HG03520 (cell line): Measurements from ENCODE around the gene DPYSL3.

Experiments used
- ATAC-seq: cut with Tn5 transposase; IDR thresholded peaks from one replicate; pipeline ENCODE4 v1.9.1; 2021; ENCODE audit warnings: mild to moderate bottlenecking, moderate library complexity; ENCODE audit not compliant: unreplicated experiment

Gene DPYSL3

DNA sequence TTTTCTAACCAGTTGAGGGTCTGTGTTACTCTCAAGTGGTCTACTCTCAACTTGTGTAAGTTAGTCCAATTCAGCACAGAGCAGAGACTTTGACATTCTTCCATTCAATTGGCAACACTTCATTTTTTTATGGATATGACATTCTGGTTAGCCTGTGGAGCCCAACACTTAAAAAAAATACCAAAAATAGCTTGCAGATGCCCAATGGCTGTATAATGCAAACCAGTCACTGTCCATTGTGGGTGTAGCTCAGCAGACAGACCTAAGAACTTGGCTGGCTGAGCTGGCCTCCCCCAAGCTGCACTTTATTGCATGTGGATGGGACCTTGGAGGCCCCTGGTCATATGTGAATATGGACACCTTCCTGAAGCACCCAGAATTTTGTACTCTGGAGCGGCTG lies 103.2 kb downstream of the DPYSL3 start:
- ATAC-seq = no peak

DNA sequence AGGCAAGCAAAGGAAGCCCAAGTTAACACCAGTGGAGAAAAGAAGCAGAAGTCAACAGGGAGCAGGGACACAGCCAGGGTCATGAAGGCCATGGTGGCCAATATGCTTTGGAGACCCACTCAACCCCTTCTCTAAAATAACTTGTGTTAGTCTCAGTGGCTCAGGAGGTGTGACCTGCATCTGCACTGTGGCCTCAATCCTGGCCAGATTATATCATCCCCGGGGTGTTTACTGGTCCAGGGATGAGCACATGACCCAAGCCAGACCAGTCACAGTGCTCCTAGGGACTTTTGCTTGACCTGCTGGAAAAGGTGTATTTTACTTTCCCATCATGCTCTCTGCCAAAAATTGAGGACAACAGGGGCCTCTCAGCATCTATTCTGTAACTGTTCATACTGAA lies 105.2 kb downstream of the DPYSL3 start:
- ATAC-seq = peak; percentile 19

DNA sequence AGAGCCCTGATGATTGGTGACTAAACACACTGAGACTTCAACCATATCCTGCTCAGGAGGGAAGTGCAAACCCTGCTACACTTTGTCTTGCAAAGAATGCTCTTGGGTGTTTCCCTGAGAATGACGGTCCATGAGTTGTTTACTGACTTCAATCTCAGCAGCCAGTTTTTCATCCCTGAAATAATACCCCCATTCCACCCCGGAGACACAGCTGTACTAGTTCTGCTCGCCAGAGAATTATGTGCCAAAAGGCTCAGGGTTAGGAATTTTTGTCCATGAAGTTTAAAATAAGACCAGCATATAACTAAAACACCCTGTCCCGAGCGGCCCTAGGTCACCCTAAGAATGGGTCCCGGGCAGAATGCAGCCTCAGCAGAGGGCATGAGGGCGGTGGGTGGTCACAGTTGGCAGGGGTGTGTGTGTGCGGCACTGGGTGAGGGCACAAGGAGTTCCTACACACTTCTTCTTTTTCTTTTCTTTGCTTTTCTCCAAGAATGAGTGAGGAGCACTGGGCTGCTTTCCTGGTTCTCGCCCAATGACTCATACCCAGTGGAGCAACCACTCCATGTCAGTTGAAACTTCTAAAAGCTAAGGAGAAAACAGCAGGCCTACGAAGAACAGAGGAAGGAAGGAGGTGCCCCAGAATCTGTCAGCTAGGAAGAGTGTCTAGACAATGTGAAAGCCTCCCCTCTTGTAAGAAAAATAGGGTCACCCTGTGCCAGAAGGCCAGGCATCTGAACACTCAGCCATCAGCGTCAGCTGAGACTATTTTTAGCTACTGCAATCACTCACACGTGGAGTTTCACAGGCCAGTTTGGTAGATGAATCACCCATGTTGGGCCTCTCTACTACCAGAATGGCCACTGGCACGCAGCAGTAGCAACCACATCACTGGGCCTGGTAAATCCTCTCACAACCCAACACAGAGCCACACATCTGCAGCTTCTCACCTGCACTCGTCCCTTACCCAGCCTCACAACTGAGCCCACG lies 105.9 kb downstream of the DPYSL3 start:
- peak; percentile 92 for ATAC-seq

DNA sequence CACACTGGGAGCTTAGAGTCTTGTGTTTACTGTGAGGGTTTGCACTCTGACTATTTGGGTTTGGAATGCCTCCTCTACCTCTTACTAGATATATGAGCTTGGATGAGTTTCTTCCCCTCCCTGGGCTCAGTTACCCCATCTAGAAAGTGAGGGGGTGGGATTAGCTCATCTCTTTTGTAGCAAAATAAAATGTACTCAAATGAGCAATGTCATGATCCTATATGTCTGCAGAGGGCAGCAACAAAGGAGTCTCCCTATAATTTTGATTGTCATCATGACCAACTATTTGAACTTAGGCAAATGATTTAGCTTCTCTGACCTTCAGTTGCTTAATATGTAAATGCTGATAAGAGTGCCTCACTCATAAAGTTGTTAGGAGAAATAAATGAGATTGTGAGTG lies 109.0 kb downstream of the DPYSL3 start:
- no peak for ATAC-seq

DNA sequence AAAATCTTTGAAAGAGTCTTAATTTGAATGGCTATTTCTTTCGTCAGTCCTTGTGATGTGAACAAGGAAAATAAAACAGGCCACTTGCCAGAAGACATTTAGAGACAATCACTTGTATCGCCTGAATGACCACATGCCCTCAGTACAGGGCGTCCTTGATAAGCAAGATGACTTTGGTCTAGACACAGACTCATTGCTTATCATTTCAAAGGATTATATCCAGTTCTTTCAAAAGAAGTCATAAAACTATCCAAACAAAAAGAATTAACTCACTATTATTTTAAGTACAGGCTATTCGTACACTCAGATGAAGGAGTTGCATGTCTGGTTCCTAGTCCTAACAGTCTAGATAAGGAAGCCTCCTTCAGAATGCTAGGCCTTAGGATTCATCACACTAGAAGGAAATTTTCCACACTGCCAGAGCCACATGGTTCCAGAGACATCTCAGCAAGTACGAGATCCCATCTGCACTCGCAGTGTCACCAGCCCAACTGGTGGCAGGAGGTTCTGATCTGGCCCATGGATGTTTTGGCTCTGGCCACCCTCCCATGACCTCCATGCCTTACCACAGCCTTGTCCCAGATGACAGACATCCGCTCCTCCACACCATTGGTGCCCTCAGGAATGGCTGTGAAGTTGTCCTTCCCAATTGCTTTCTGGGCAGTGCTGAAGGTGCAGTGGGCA lies 109.6 kb downstream of the DPYSL3 start:
- no peak for ATAC-seq

DNA sequence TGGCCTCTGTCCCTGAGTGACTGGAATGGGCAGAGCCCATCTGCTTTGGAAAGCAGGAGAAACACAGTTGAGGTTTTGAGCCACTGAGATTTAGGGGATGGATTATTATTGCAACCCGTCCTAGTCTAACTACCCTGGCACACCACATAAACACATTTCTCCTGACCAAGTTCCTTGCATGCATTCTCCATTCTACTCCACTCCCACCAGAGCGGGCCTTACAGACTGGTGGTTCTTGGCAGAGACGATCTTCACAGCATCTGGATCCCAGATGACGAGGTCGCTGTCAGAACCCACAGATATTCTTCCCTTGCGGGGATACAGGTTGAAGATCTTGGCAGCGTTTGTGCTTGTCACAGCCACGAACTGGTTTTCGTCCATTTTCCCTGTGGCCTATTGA lies 111.0 kb downstream of the DPYSL3 start:
- ATAC-seq = no peak

DNA sequence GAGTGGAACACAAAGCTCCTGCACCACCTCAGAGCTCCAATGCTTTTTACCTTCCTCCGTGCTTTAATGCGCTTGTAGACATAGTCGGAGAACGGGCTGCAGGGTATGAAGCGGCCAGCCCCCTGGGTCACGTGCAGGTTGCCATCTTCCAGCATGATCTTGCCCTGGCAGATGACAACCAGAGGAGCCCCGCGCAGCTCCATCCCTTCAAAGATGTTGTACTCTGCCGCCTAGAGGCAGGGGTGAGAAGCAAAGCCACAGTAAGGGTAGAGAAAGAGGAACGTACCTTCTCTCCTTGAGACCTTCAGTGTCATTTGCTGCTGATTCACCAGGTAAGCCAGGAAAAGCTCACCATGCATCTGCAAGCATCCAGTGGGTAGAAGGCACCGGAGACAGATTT lies 112.3 kb downstream of the DPYSL3 start:
- no peak for ATAC-seq

DNA sequence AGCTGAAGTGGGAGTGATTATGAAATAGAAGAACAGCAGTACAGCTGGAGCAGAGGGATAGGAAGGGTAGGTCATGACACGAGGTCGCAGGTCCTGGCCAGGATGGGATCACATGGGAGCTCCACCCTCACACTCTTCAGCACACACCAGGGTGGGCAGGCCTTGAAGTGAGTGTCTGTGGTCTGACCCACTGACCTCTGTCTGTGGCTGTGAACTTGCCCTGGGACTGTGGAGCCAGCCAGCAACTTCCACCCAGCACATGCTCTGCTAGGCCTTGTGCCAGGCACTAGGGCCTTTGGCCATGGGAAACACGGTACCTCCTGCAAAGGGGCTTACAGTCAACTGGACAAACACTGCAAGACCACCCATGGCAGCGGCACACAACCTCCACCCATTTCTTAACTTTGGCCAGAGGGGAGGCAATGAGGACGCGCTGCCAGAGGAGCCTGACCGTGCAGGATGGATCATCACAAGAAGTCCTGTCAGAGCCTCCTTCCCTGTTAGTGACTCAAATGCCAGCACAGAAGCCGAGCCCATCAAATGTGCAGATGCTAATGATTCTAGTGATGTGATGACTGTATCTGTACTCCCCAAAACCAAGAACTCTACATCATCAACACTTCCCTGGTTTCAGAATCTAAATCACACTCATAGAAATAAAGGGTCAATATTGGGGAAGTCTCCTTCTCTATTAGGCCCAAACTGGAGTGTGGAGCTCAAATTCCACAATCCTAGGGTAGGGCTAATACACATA lies 113.6 kb downstream of the DPYSL3 start:
- ATAC-seq = no peak

DNA sequence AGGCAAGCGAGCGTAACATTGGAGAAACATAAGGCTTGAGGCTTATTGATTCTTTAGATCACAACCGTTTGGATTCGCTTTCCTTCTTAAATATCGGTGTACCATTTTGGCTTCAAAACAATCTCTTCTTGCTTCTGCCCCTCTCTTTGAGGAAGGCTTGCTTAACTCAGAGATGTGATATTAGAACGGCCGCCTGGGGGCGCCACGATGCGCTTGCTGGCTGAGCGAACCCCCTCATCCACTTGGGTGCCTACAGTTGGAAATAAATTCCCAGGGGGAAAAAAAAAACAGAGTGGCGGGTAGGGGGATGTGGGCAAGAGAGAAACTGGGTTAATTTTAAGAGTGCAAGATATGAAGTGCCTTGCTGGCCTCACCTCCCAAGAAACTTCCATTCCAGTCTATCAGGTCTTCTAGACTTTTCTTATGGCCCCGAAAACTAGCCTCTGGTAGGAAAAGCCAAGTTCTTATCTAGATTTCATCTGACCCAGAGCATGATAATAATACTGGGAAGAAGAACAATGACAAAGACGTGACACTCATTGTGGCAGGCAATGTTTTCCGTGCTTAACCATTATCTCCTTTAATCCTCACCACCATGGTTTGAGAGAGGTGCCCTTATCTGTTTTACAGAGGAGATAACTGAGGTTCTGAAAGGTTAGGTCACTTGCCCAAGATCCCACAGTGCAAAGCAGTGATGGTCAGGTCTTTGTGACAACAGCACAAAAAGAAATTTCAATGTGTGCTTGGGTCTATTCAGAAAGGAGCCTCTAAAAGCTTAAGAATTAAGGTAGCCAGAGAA lies 115.8 kb downstream of the DPYSL3 start:
- no peak for ATAC-seq

DNA sequence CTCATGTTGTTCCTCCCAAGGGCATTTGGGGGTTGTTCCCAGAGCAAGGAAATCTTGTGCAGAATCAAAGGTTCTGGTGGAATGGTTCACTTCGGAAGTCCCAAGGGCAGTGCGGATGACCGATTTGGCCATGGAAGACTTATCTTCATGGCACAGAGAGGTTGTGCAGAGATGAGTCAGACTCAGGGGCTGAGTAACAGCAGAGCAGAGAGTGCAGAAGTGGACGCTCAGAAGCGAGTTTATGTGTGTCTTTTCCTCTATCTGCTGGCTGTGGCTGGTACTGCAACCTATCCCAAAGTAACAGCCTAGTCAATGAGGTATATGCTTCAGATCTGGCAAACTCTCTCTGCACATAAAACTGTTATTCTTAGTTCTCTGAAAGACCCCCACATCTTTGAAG lies 118.1 kb downstream of the DPYSL3 start:
- ATAC-seq = peak; percentile 98

DNA sequence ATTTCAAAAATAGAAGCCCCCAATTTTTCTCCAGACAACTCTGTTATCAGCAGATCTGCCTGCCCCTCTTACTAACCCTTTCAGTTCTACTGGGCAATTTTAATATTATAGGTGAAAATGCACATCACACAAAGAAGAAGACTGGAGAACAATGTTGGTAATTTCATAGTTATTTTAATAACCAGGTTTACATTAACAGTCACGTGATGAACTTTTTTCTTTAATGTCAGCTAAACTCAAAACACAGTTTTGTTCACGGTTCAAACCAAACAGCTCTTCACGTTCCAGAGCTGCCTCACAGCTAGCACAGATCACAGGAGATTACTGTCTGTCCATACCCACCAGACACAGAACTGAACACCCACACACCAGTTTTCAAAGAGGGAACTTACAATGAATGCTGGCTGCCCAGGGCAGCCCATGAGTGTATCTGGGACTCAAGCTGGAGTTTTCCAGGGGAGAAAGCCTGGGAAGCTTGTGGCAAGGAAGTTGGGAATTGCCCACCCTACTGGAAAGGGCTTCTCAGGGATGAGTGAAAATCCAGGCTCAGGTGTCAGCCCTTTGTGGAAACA lies 119.1 kb downstream of the DPYSL3 start:
- no peak for ATAC-seq

DNA sequence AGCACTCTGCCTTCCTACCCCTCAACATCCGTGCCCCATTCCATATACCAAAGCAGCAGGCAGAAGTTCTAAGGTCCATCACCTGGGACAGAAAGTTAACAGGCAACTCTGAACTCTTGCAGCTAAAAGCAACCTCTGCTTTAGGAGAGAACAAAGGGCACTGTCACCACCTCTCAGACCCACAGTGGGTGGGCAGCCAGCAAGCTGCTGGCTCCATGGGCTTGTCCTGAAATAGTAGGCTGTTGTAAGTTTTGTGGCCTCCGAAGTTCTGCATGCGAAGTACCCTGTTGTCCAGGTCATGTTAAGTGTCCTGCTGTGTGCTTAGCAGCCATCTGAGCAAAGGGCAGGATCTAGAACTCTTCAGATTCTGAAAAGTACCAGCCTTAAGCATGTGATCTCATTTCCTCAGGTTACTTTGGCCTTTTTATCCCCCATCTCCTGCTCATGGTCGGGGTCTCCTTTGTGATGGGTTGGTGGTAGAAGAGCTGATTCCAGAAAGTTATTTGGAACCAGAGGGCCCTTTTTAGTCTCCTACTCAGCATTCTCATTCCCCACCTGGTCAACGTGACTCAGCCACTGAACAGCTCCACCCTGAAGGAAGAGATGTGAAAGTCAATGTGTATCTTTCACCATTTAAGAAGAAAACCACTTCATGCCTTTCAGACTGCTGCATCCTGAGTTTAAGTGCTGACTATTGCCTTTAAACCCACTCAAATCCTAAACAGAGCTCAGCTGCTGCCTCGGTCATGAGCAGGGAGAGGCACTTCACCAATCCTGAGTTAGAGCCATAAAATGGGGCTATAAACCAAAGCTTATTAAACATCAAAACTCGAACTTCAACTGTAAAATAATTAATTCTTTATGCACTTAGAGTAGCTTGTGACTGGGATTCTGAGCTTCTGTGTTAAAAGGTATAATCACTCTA lies 121.4 kb downstream of the DPYSL3 start:
- ATAC-seq = no peak

DNA sequence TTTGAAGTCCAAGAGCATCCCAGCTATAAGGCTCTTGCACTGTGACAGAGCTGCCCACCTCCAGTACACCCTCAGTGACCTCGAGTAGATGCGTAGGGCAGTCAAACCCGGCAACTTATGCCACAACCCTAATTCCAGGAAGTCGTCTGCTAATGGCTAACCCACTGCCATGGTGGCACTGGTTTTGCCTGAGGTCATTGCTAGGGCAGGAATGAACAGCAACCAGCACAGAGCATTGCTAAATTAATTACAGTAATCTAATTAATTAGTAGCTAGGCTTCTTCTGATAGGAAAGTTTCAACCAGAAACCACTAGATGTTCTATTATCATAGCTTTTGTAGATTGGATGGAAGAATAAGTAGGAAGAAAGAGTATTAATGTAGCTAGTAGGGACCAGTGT lies 122.8 kb downstream of the DPYSL3 start:
- ATAC-seq = no peak

DNA sequence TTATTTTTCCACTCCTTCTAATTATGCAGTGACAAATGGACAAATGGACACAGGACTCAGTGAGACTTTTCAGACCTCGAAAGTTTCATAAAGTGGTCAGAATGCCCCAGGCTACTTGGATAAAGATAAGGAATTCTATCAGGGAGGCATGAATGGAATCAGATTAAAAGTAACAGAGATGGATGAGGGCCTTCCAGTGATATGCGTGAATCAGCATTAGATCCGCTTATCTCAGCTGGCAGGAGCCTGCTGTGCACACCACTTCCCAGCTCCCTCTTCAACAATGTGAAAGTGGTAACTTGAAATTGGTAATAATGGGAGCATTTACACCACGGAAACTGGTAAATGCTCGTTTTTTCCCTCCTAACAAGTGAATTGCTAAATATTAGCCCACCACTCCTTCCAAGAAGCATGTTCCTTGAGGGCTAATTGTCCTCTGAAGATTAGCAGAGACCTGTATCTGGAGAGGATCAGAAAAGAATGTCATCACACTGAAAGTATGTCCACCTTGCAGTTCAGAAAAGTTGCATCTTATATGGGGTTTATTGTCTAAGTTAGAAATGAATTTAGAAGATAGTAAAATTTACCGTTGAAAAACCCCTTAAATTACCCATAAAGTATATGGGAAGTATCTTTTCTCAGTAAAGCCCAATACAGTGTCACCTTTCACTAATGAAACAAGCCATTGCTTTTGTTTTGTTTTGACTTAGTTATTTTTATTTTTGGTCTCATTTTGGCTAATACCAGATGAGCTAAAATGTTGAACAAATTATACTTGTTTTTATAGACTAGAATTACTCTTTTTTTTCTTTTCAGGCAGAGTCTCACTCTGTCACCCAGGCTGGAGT lies 125.3 kb downstream of the DPYSL3 start:
- no peak for ATAC-seq

DNA sequence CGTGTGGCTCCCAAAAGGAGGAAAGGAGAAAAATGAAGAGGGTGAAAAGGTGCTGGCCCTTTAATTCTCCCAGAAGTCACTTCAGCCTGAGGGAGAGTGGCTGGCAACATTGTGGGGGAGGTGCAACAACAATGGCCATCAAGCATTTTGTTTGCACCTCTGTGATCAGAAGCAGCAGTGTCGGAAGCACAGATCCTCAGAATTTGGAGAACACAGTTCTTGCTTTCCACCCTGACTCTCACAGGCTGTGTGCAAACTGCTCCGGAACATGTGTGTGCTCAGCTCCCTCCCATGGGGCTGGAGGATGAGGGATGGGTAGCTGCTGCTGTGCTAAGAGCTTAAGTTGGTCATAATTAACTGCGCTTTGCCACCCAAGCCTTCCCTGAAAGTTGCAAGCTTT lies 127.1 kb downstream of the DPYSL3 start:
- ATAC-seq = no peak

DNA sequence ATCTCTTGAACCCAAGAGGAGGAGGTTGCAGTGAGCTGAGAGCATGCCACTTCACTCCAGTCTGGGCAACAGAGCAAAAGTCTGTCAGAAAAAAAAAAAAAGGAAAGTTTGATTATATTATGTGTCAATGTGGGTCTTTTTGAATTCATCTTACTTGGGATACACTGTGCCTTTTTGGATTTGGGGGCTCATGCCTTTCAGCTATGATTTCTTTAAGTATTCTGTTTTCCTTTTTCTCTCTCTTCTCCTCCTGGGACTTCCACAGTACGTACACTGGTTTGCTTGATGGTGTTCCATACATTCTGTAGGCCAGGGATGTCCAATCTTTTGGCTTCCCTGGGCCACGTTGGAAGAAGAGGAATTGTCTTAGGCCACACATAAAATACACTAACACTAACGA lies 128.3 kb downstream of the DPYSL3 start:
- ATAC-seq = no peak

DNA sequence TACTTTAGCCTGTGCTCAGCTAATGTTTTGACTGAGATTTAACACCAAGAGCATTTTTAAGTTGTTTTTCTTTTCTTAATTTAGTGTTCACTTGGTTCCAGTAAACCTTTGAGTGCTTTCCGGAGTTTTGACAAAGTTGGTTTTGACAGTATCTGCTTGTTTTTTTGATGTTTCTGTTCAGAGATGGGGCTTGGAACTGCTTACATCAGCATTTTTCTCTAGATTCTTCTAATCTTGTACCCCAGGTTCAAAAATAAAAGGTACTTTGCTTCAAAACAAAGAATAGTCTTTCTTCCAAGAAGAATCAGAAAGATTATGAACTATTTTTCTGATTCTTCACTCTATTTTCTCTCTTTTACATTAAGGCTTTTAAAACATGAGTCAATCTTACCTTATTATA lies 132.2 kb downstream of the DPYSL3 start:
- no peak for ATAC-seq

DNA sequence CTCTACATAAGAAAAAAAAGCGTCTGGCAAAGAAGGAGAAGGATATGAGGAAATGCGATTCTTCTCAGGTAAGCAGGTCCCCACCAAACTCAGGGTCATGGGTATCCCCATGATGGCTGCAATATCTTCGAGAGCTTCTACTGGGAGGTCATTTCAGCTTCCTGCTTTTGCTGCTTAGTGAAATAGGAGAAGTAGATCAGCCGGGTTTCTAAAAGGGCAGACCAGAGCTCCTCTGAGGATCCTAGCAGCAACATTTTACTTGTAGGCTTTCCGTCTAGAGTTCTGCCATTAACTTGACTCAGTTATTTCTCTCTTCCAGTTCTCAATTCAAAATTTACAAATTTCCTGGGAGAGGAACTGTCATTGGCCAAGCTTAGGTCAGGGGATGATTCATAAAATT lies 134.7 kb downstream of the DPYSL3 start:
- no peak for ATAC-seq
